Left ventricle myocardium inferior (tissue), 1 donor: ENCODE measurements around the gene SLAIN1. TPM values are rescaled to one million over a fixed set of nuclear protein-coding genes. Genes with fewer than 3 reads are reported as not detected.

ENCODE experiments used
- DNase-seq: peaks from one replicate; pipeline ENCODE4 v3.0.0-alpha.2; 2020
- H3K27ac ChIP-seq: fragments of 200-600 bp; replicated peaks from 2 replicates; pipeline ENCODE4 v1.8.0; 2021
- H3K27me3 ChIP-seq: fragments of 200-600 bp; 2 replicates; pipeline ENCODE4 v1.8.0; 2021; ENCODE audit warnings: low read depth
- H3K36me3 ChIP-seq: fragments of 200-600 bp; 2 replicates; pipeline ENCODE4 v1.8.0; 2021
- H3K4me1 ChIP-seq: fragments of 200-600 bp; 2 replicates; pipeline ENCODE4 v1.8.0; 2021
- H3K4me3 ChIP-seq: fragments of 200-600 bp; 2 replicates; pipeline ENCODE4 v1.8.0; 2021; ENCODE audit warnings: mild to moderate bottlenecking, moderate library complexity
- H3K9me3 ChIP-seq: fragments of 200-600 bp; replicated peaks from 2 replicates; pipeline ENCODE4 v1.8.0; 2021
- CTCF ChIP-seq: fragments of 200-600 bp; IDR thresholded peaks from 2 replicates; pipeline ENCODE4 v1.8.0; 2021; ENCODE audit warnings: antibody characterized with exemption, mild to moderate bottlenecking, borderline replicate concordance
- intact Hi-C: fragments of 100-400 bp; cut with micrococcal nuclease; formaldehyde crosslinking; loops from one replicate; pipeline ENCODE4 v1.11.0; 2022
- total RNA-seq: library from RNA; stranded (reverse); fragmentation: NEBNext Ultra II Directional; extraction: Animal tissue kit (Norgen Biotek cat#: 25700); gene quantifications from one replicate; pipeline ENCODE4 v1.2.1, GENCODE V29; 2021
- donor health status: DM: no; HTN: yes; CAD: no; lungs with severe emphysema.

The SLAIN1 gene
- total RNA-seq, 1 donor from 2014 or later, result 8.0 TPM

GRCh38 chr13:77674852-77675251 lies 22.6 kb upstream of the SLAIN1 start:
- peaks cover 10% of the 10 kb centered on the region for H3K9me3 ChIP-seq
- H3K4me3 ChIP-seq, result no peak overlapping the region
- peaks cover 16% of the 10 kb centered on the region for H3K27me3 ChIP-seq
- H3K4me1 ChIP-seq, result no peaks in the 10 kb centered on the region
- H3K36me3 ChIP-seq, result no peaks in the 10 kb centered on the region
- TF ChIP-seq CTCF, result no peak
- DNase-seq, result no peak
- intact Hi-C loops, result no loop called here
- H3K27ac ChIP-seq, result no peak overlapping the region

GRCh38 chr13:77678691-77679235 lies 18.7 kb upstream of the SLAIN1 start:
- intact Hi-C loops, result no loop called here
- Histone ChIP-seq H3K4me1 (no peaks in the 10 kb centered on the region), H3K27me3 (peaks cover 16% of the 10 kb centered on the region), H3K4me3 (no peak overlapping the region), H3K9me3 (peaks cover 13% of the 10 kb centered on the region), H3K27ac (no peak overlapping the region), H3K36me3 (no peaks in the 10 kb centered on the region)
- no peak for DNase-seq
- no peak for TF ChIP-seq CTCF

GRCh38 chr13:77687799-77688198 lies 9.7 kb upstream of the SLAIN1 start:
- no peak overlapping the region for H3K4me3 ChIP-seq
- intact Hi-C loops, result no loop called here
- TF ChIP-seq CTCF, result no peak
- no peaks in the 10 kb centered on the region for H3K36me3 ChIP-seq
- peaks cover 8% of the 10 kb centered on the region for H3K9me3 ChIP-seq
- H3K4me1 ChIP-seq, result no peaks in the 10 kb centered on the region
- no peak for DNase-seq
- no peaks in the 10 kb centered on the region for H3K27me3 ChIP-seq
- H3K27ac ChIP-seq, result no peak overlapping the region

DNA sequence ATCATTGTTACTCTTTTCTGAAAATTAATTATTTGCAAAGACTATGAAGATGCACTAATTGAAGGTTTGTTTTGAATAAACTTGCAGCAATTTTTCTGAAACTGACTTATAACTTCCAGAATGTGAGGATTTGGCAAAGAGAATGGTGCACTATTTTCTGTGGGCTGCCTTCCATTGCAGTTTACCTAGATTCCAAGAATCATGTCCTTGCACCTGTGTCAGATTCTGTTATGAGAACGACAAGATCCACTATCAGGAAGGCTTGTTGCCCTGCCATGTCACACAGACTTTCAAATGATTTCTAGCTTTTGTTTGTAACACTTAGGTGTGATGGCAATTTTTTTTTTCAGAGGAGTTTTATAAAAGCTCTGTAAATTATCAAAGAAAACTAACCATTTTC lies 5.6 kb upstream of the SLAIN1 start:
- intact Hi-C loops, result no loop called here
- TF ChIP-seq CTCF, result no peak
- no peak for DNase-seq
- H3K36me3 ChIP-seq, result no peaks in the 10 kb centered on the region
- H3K27me3 ChIP-seq, result no peaks in the 10 kb centered on the region
- no peak overlapping the region for H3K4me3 ChIP-seq
- peaks cover 9% of the 10 kb centered on the region for H3K4me1 ChIP-seq
- H3K27ac ChIP-seq, result no peak overlapping the region
- peaks cover 3% of the 10 kb centered on the region for H3K9me3 ChIP-seq

- Histone ChIP-seq H3K27me3 (peaks cover 8% of the 10 kb centered on the region), H3K4me1 (peaks cover 18% of the 10 kb centered on the region), H3K4me3 (no peak overlapping the region), H3K27ac (no peak overlapping the region), H3K36me3 (no peaks in the 10 kb centered on the region), H3K9me3 (no peaks in the 10 kb centered on the region)
- TF ChIP-seq CTCF, result no peak
- intact Hi-C loops, result no loop called here
- DNase-seq, result no peak
These were observed 4.6 kb upstream of the SLAIN1 start for GRCh38 chr13:77692746-77693448.
